ENCODE results near the gene DENND5B.
A peak's percentile ranks its signal among the peaks of the same experiment; 100 is the strongest.
"Not testable (repeated sequence)": the region's sequence is repeated elsewhere in the genome, so short reads cannot be mapped to it uniquely, and the experiment has no call there.

The DENND5B gene

DNA sequence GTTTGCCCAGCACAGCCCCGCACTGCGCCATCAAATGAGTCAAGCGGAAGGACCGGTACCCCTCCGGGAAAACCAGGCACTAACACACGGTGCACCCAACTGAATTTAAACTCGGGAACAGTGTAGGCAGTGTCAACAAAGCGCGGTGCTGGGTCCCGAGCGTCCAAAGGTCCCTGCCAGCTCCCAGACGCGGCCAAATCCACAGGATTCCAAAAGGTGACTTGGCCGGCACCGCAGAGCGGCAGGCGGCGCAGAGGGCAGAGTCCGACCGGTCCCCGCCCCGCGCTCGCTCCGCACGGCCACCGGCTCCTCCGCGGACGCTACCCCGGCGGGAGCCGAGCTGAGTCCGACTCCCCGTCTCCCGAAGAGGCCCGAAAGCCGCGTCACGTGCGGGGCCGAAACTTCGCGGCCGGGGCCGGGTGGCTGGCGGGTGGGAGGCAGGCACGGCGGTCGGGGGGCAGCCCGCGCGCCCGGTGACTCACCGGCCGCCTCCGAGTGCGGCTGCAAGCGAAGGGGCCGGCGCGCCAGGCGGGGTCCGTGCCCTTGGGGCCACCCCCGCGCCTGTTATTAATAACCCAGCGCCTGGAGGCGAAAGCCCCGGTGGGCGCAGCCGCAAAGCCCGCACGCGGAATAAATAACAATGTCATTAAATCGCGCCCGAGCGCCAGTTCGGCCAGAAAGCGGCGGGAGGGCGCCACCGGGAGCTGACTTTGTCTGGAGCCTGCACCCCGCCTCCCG is 863 bp downstream of the DENND5B start:
- peak; percentile 40 for DNase-seq

DNA sequence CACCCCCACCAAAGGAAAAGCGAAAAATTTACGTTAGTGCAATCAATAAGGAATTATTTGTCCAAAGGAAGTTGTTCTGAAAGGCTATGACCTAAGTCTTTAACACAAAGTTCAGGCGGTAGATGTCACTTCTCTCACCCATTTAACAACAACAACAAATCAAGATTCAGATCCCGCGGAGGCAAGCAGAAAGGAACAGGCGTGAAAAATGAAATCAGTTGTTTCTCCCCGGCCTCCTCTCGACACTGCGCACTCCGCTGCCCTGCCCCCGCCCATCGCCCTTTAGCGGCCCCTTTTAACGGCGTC is 1.4 kb downstream of the DENND5B start:
- DNase-seq: no peak

DNA sequence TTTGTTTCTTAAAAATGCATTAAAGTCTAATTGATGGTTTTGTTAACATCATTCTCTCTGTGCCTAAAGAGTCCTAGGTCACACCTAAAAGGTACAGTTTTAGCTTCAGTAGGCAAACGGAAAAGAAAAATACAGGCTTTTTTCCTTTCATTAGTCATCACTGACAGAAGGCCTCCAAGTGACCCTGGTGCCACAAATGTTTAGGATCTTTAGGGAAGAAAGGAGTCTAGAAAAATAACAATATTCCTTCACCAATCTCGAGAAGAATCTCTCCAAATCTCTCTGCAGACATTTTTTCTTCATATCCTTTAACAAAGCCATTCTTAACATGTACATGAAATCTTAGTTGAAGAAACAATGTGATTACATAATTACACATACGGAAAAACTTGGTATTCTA is 2.0 kb downstream of the DENND5B start:
- no peak for DNase-seq

- no peak for DNase-seq
These were observed 4.2 kb downstream of the DENND5B start for GRCh38 chr12:31586728-31587127.

- no peak for DNase-seq
These were observed 5.0 kb downstream of the DENND5B start for GRCh38 chr12:31585895-31586294.

DNA sequence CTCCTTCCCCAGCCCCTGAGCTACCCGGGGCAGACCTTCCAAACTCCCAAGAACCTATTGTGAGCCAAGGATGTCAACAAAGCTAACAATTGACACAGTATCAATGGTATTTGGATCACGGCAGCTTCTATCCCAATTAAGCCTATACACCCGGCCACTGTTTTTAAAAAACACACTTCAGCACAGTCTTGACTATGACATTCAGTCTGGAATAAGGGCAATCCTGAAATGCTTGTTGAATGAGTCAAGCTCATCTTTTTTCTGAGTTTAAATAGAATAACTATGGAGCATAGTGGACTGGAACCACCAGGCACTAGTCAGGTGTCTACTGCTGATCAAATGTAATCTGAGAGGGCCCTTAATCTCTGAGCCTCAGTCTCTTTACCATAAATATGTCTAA is 5.7 kb downstream of the DENND5B start:
- DNase-seq: no peak

DNA sequence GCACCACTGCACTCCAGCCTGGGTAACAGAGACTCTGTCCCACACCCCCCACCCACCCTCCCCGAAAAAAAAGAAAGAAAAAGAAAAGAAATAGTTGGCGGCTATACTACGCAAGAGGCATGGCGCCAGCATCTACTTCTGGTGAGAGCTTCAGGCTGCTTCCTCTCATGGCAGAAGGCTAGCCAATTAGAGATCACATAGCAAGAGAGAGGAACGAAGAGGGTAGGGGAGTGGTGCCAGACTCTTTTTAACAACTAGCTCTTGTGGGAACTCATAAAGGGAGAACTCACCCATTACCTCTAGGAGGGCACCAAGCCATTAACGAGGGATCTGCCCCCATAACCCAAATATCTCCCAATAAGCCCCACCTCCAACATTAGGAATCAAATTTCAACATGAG is 6.2 kb downstream of the DENND5B start:
- no peak for DNase-seq

DNA sequence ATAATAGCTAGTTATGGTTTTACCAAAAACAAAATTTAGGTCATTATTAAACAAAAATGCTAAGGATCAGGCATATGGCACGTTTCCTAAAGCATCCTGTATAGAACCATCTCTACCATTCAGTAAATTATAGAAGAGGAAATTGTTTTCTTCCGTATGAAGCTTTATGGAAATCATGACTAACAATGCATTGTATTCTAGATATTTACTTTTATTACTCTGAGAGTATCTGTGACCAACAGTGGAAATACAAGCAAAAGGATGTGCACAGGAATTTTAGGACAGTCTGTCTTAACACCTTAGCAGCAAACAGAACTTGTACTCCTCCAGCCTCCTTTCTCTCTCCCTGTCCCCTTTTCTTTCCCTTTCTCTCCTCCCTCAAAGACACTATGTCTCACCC is 7.1 kb downstream of the DENND5B start:
- no peak for DNase-seq

DNA sequence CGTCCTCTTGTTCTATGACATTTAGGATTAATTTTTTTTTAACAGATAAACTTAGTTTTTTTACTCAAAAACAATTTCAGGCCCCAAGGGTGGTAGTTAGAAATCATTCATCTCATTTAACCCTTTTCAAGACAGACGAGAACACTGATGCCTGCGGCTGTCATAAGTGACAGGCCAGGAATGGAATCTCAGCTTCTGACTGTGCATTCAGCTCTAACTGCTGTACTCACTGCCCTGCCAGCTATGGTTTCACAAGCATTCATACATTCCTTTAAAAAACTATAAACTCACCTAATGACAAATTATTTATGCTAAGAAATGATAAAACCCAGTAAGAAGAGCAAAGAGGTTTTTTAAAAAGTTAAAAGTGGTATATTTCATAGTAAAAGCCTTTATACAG is 8.8 kb downstream of the DENND5B start:
- no peak for DNase-seq

DNA sequence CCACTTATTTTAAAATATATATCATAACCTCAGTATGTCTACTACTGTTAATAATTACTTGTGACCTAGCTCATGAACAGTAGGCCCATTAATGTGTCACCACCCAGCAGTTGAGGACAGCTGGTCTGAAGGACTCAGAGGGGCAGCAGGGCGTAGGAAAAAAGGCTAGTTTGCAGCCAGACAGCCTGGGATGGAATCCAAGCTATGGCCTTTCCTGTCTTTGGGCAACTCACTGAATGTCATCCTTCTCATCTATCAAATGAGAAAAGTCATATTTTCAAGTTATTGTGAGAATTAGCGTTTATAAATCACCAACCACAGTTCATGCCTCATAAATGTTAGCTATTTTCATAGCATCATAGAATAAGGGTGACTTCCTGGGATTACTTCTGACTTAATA is 12.3 kb downstream of the DENND5B start:
- DNase-seq: no peak

- no peak for DNase-seq
These were observed 15.9 kb downstream of the DENND5B start for GRCh38 chr12:31574803-31575575.

DNA sequence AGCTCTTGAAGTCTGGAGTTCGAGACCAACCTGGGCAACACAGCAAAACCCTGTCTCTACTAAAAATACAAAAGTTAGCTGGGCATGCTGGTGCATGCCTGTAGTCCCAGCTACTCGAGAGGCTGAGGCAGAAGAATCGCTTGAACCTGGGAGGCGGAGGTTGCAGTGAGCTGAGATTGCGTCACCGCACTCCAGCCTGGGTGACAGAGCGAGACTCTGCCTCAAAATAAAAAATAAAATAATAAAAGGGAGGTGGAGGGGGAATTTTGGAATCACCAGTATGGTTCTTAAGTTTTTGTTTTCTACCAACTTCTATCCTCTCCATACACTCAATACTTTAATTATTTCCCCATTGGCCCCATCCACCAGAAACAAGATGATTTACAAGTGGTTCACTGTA is 16.6 kb downstream of the DENND5B start:
- not testable (repeated sequence) for DNase-seq

- no peak for DNase-seq
These were observed 17.9 kb downstream of the DENND5B start for GRCh38 chr12:31572900-31573600.

- DNase-seq: no peak
These were observed 20.1 kb downstream of the DENND5B start for GRCh38 chr12:31570880-31571279.

GRCh38 chr12:31569517-31569916 is 21.4 kb downstream of the DENND5B start:
- not testable (repeated sequence) for DNase-seq

DNA sequence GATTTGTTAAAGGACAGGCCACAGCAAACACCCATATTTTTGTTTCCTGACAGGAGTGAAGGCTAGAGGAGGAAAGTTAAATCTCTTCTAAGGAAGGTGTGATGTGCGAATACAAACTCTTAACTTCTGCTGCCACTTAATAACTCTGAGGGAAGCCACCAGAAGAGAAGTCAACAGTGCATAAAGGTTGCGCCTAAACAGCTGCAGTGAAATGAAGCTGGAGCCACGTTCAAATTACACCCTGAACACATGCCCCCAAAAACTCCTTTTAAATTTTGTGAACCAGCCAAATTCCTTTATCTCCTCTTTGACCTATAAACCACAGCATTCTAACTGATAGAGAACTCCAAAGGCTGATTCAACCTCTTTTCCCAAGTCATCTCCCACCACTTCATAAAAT is 22.4 kb downstream of the DENND5B start:
- DNase-seq: no peak

- DNase-seq: no peak
These were observed 23.9 kb downstream of the DENND5B start for GRCh38 chr12:31567029-31567428.

DNA sequence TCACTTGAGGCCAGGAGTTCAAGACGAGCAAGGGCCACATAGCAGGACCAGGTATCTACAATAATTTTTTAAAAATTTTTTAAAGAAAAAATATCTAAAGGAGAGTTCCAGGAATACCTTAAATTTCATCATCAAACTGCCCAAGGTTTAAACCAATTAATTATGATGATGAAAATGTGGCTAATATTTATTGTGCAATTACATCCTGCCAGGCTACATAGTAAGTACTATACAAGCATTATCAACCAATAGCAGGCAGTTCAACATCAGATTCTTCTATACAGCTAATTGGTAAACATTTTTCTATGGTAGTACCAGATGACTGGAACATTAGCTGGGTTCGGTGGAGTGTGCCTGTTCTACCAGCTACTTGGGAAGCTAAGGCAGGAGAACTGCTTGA is 24.4 kb downstream of the DENND5B start:
- DNase-seq: no peak

DNA sequence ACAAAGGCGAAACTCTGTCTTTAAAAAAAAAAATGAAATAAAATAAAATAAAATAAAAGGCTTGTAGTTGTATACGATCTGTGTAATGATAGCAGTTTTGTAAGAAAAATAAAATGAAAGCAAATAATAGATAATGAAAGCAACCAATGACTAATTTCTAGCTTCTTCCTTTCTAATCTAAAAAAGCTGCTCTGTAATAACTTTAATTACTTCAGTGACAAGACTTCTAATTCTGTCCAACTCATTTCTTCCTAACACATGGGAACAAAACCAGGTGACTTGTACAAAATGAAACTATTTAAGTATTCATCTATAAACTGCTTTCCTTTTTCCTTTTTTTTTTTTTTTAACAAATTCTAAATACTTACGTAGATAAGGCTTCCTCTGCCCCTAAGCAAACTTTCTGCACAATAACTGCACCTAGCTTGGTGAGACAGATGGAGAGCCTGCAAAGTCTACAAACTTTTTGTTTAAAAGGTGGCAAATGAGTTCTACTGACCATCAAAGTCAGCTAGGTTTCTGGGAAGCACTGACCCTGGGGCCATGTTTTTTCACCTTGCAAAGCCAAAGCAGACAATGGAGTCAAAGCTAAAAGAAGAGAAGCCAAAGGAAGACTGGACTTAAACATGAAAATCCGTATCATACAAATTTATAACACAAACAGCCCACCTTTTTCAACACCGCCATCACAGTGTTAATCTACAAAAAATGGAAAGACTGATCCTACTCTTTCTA is 28.2 kb downstream of the DENND5B start:
- no peak for DNase-seq

DNA sequence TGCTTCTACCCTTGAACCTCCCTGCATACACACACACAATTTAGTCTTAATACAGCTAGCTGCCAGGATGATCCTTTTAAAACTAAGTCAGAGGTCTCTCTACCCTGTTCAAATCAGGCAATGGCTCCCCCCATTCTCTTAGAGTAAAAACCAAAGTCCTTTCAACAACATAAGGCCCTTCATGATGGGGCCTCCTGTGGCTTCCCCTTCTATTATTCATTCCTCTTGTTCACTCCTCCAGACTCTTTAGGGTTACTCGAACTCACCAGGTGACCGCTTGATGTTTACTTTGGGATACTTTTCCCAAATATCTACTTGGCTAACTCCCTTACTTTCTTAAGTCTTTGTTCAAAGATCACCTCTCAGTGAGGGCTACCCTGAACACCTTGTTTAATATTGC is 30.4 kb downstream of the DENND5B start:
- DNase-seq: no peak

DNA sequence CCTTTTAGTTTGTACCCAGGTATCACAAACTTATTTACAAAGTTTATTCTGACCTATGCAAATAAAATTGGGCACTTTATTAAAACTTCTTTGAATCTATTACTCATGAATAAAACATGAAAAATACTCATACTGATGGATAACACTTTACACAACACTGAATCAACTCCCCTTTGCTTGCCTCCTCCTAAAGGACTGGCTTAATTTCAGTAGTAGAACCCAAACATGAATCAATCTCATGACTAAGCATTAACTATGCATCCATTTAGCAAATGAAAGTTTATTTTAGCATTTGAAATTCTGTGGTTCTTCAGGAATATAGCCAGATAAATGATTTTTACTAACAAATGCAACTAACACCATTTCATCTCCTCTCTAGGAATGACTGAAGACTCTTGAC is 32.4 kb downstream of the DENND5B start:
- DNase-seq: no peak

GRCh38 chr12:31557707-31558106 is 33.2 kb downstream of the DENND5B start:
- DNase-seq: no peak

DNA sequence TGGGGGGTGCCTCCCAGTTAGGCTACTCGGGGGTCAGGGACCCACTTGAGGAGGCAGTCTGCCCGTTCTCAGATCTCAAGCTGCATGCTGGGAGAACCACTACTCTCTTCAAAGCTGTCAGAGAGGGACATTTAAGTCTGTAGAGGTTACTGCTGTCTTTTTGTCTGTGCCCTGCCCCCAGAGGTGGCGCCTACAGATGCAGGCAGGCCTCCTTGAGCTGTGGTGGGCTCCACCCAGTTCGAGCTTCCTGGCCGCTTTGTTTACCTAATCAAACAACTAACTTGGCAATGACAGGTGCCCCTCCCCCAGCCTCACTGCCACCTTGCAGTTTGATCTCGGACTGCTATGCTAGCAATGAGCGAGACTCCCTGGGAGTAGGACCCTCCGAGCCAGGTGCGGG is 35.5 kb downstream of the DENND5B start:
- not testable (repeated sequence) for DNase-seq

Data from amniotic stem cell (primary cell).